Measurements from ENCODE around the gene MTA1. TPM values are rescaled to one million over a fixed set of nuclear protein-coding genes. Genes with fewer than 3 reads are reported as not detected.
A peak's percentile ranks its signal among the peaks of the same experiment; 100 is the strongest.

MTA1 gene
- total and polyA plus RNA-seq, 2 donors from 2014 or later, result 30.4 to 112 TPM

DNA sequence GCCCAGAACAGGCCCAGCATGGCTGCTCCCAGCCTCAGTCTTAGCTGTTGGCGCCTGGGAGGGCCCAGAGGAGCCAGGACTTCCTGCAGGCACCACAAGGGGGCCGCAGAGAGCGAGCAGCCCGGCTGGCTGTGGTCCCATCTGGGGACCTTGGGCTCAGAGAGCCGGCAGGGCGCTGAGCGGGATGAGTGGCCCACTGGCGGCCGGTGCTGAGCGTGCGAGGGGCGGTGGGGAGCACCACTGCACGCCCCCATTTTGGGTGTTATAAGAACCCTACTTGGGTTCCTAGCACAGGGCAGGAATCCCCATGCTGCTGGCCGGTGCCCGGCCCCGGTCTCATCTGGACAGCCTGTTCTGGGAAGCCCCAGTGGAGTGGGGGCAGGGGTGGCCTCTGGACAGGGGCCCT, 29.1 kb downstream of the MTA1 start:
- no peak overlapping the region for H3K4me3 ChIP-seq (ENCODE audit: low read length in 3 of 3)

GRCh38 chr14:105449276-105450122, 29.9 kb downstream of the MTA1 start:
- no peak for FAIRE-seq

More for the DNA sequence above, 29.1 kb downstream of the MTA1 start:
- Histone ChIP-seq H3K27ac (ENCODE audit: low read depth in 2 of 2, low read length in 2 of 2) (no peak overlapping the region), H3K4me1 (ENCODE audit: control insufficient read depth in 2 of 3, insufficient read depth in 2 of 3, low read depth in 1 of 3, low read length in 3 of 3) (no peaks in the 10 kb centered on the region), H3K27me3 (ENCODE audit: control insufficient read depth, insufficient read depth, low read length) (no peaks in the 10 kb centered on the region), H3K9me3 (ENCODE audit: control insufficient read depth in 2 of 3, insufficient read depth in 1 of 3, low read length in 3 of 3) (no peaks in the 10 kb centered on the region), H3K9ac (ENCODE audit: low read length in 3 of 3) (no peak overlapping the region), H3K36me3 (ENCODE audit: control insufficient read depth in 2 of 3, insufficient read depth in 3 of 3, low read length in 3 of 3) (peaks cover 0 to 6% (median 6%) of the 10 kb centered on the region in 3 donors)
- DNase-seq (peak; percentile 69 to 91 (median 77)), FAIRE-seq (no peak)
- intact Hi-C loops (cut with DNase I), result no loop called here
- TF ChIP-seq CTCF (IDR thresholded peaks at IDR 0.05; ENCODE audit: borderline replicate concordance, extremely low read depth, insufficient read depth), result peak; percentile 74

DNA sequence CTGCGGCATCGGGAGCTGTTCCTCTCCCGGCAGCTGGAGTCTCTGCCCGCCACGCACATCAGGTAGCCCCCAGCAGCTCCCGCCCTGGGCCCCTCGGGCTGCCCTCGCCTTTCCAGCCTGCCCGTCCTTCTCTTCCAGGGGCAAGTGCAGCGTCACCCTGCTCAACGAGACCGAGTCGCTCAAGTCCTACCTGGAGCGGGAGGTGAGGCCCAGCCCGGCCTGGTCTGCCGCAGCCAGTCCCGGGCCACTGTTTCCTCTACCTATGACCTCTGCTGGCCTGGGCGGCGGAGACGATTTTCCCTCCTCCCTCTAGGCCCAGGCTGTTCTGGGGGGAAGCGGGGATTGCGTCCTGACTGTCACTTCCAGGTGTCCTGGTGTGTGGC, 30.5 kb downstream of the MTA1 start:
- Histone ChIP-seq H3K27ac (ENCODE audit: low read depth in 2 of 2, low read length in 2 of 2) (no peak overlapping the region), H3K27me3 (ENCODE audit: control insufficient read depth, insufficient read depth, low read length) (no peaks in the 10 kb centered on the region), H3K4me1 (ENCODE audit: control insufficient read depth in 2 of 3, insufficient read depth in 2 of 3, low read depth in 1 of 3, low read length in 3 of 3) (no peaks in the 10 kb centered on the region), H3K36me3 (ENCODE audit: control insufficient read depth in 2 of 3, insufficient read depth in 3 of 3, low read length in 3 of 3) (peaks cover 0 to 6% (median 6%) of the 10 kb centered on the region in 3 donors), H3K4me3 (ENCODE audit: low read length in 3 of 3) (no peak overlapping the region), H3K9me3 (ENCODE audit: control insufficient read depth in 2 of 3, insufficient read depth in 1 of 3, low read length in 3 of 3) (no peaks in the 10 kb centered on the region), H3K9ac (ENCODE audit: low read length in 3 of 3) (no peak overlapping the region)
- FAIRE-seq (no peak), DNase-seq (peak in 2 of 5 donors; percentile 39 to 72)
- intact Hi-C loops (cut with DNase I), result no loop called here
- no peak for TF ChIP-seq CTCF (IDR thresholded peaks at IDR 0.05; ENCODE audit: borderline replicate concordance, extremely low read depth, insufficient read depth)

More at GRCh38 chr14:105449276-105450122, 29.9 kb downstream of the MTA1 start:
- no peak for TF ChIP-seq CTCF (IDR thresholded peaks at IDR 0.05; ENCODE audit: borderline replicate concordance, extremely low read depth, insufficient read depth)
- H3K4me1 ChIP-seq (ENCODE audit: control insufficient read depth in 2 of 3, insufficient read depth in 2 of 3, low read depth in 1 of 3, low read length in 3 of 3), result no peaks in the 10 kb centered on the region
- H3K9me3 ChIP-seq (ENCODE audit: control insufficient read depth in 2 of 3, insufficient read depth in 1 of 3, low read length in 3 of 3), result no peaks in the 10 kb centered on the region
- DNase-seq, result peak in 2 of 5 donors; percentile 43 to 78
- H3K36me3 ChIP-seq (ENCODE audit: control insufficient read depth in 2 of 3, insufficient read depth in 3 of 3, low read length in 3 of 3), result peaks cover 0 to 6% (median 6%) of the 10 kb centered on the region in 3 donors
- H3K27ac ChIP-seq (ENCODE audit: low read depth in 2 of 2, low read length in 2 of 2), result no peak overlapping the region
- H3K27me3 ChIP-seq (ENCODE audit: control insufficient read depth, insufficient read depth, low read length), result no peaks in the 10 kb centered on the region
- intact Hi-C loops (cut with DNase I), result no loop called here
- H3K9ac ChIP-seq (ENCODE audit: low read length in 3 of 3), result no peak overlapping the region
- no peak overlapping the region for H3K4me3 ChIP-seq (ENCODE audit: low read length in 3 of 3)
